IMR-90 (cell line): ENCODE results near the gene USP12. TPM values are rescaled to one million over a fixed set of nuclear protein-coding genes. Genes with fewer than 3 reads are reported as not detected.
A peak's percentile ranks its signal among the peaks of the same experiment; 100 is the strongest.

Source experiments
- ATAC-seq: fragments of 200-7000 bp; cut with Tn5 transposase; 2 replicates; pipeline ENCODE4 v1.9.1; 2020; ENCODE audit warnings: low read depth, mild to moderate bottlenecking, moderate library complexity
- BruUV-seq: library from RNA; stranded (reverse); fragments of 400-500 nt; replicated peaks from 2 replicates; lab custom pipeline; 2021; lab: Mats Ljungman, UMichigan
- CTCF ChIA-PET: fragments of 300-600 bp; formaldehyde crosslinking; extraction: SDS; loops from one replicate; lab custom pipeline; 2021; ENCODE audit warnings: antibody characterized with exemption; lab: Yijun Ruan, JAX
- POLR2A ChIA-PET: fragments of 300-600 bp; sonication (Branson Sonifier 250); formaldehyde crosslinking; loops from one replicate; lab custom pipeline; 2022; ENCODE audit warnings: antibody characterized with exemption; ENCODE audit not compliant: unreplicated experiment; lab: Charles Lee
- DNase-seq: peaks from one replicate; pipeline ENCODE4 v3.0.0; 2013
- H2AFZ ChIP-seq: replicated peaks from 2 replicates; pipeline ENCODE3; 2013; ENCODE audit warnings: low read length, mild to moderate bottlenecking; ENCODE audit not compliant: poor library complexity
- H2AK5ac ChIP-seq: 2 replicates; pipeline ENCODE4 v1.6.1; 2013; ENCODE audit warnings: low read depth, low read length, inconsistent platforms
- H2AK9ac ChIP-seq: replicated peaks from 2 replicates; pipeline ENCODE3; 2013; ENCODE audit warnings: mild to moderate bottlenecking, low read depth, low read length, moderate library complexity; ENCODE audit not compliant: poor library complexity
- H2BK120ac ChIP-seq: 2 replicates; pipeline ENCODE4 v1.6.1; 2013; ENCODE audit warnings: low read depth, low read length, inconsistent platforms
- H2BK15ac ChIP-seq: 3 replicates; pipeline ENCODE4 v1.6.1; 2013; ENCODE audit warnings: low read depth, low read length, inconsistent platforms
- H2BK20ac ChIP-seq: 2 replicates; pipeline ENCODE4 v1.6.1; 2013; ENCODE audit warnings: low read depth, mild to moderate bottlenecking, inconsistent platforms, low read length, moderate library complexity
- H2BK5ac ChIP-seq: 2 replicates; pipeline ENCODE4 v1.6.1; 2013; ENCODE audit warnings: mild to moderate bottlenecking, low read depth, low read length, inconsistent platforms; ENCODE audit not compliant: poor library complexity, severe bottlenecking
- H3K14ac ChIP-seq: replicated peaks from 2 replicates; pipeline ENCODE4 v1.6.1; 2013; ENCODE audit warnings: low read depth, low read length, inconsistent platforms
- H3K18ac ChIP-seq: 2 replicates; pipeline ENCODE4 v1.6.1; 2013; ENCODE audit warnings: low read depth, low read length, control low read depth
- H3K23ac ChIP-seq: 2 replicates; pipeline ENCODE4 v1.6.1; 2013; ENCODE audit warnings: low read depth, low read length, inconsistent platforms
- H3K27ac ChIP-seq: 2 replicates; pipeline ENCODE4 v1.5.1; 2013; ENCODE audit warnings: mild to moderate bottlenecking, control low read depth, low read length; ENCODE audit not compliant: insufficient read depth
- H3K27me3 ChIP-seq: 2 replicates; pipeline ENCODE4 v1.6.1; 2013; ENCODE audit warnings: low read length; ENCODE audit not compliant: control insufficient read depth, insufficient read depth
- H3K36me3 ChIP-seq: 2 replicates; pipeline ENCODE4 v1.6.1; 2013; ENCODE audit warnings: low read length, mixed read lengths; ENCODE audit not compliant: control insufficient read depth, insufficient read depth
- H3K4ac ChIP-seq: 2 replicates; pipeline ENCODE4 v1.6.1; 2013; ENCODE audit warnings: low read depth, low read length, inconsistent platforms
- H3K4me1 ChIP-seq: 2 replicates; pipeline ENCODE4 v1.6.1; 2013; ENCODE audit warnings: low read length, mixed read lengths; ENCODE audit not compliant: control insufficient read depth, insufficient read depth
- H3K4me2 ChIP-seq: 2 replicates; pipeline ENCODE4 v1.6.1; 2013; ENCODE audit warnings: low read depth, mild to moderate bottlenecking, control low read depth, low read length, moderate library complexity
- H3K4me3 ChIP-seq: 2 replicates; pipeline ENCODE4 v1.5.1; 2013; ENCODE audit warnings: low read depth, mild to moderate bottlenecking, control low read depth, low read length, moderate library complexity; ENCODE audit not compliant: insufficient read depth
- H3K56ac ChIP-seq: 2 replicates; pipeline ENCODE4 v1.6.1; 2013; ENCODE audit warnings: low read length, inconsistent platforms; ENCODE audit not compliant: insufficient read depth; ENCODE audit errors: extremely low read depth
- H3K79me1 ChIP-seq, 2 experiments: 2 replicates each; pipeline ENCODE4 v1.6.1; 2013; ENCODE audit warnings: low read length in 2 of 2, inconsistent platforms in 1 of 2, low read depth in 1 of 2
- H3K9ac ChIP-seq: 2 replicates; pipeline ENCODE4 v1.6.1; 2013; ENCODE audit warnings: low read depth, low read length, control low read depth
- H3K9me1 ChIP-seq: 2 replicates; pipeline ENCODE4 v1.6.1; 2013; ENCODE audit warnings: low read length, inconsistent platforms; ENCODE audit not compliant: insufficient read depth
- H3K9me3 ChIP-seq: 2 replicates; pipeline ENCODE4 v1.6.1; 2013; ENCODE audit warnings: low read length; ENCODE audit not compliant: control insufficient read depth, insufficient read depth
- H4K20me1 ChIP-seq: 2 replicates; pipeline ENCODE4 v1.6.1; 2013; ENCODE audit warnings: low read length, inconsistent platforms; ENCODE audit not compliant: insufficient read depth
- H4K5ac ChIP-seq: 2 replicates; pipeline ENCODE4 v1.6.1; 2013; ENCODE audit warnings: mild to moderate bottlenecking, low read depth, low read length, control low read depth
- H4K8ac ChIP-seq, 2 experiments: 2 replicates each; pipeline ENCODE4 v1.6.1; 2013; ENCODE audit warnings: low read depth in 2 of 2, low read length in 2 of 2, control low read depth in 1 of 2, inconsistent platforms in 1 of 2
- H4K91ac ChIP-seq: 2 replicates; pipeline ENCODE4 v1.6.1; 2013; ENCODE audit warnings: low read depth, low read length, inconsistent platforms; ENCODE audit not compliant: insufficient read depth
- BHLHE40 ChIP-seq: fragments of 150-350 bp; IDR thresholded peaks from 2 replicates; pipeline ENCODE4 v1.6.1; 2016; ENCODE audit warnings: mild to moderate bottlenecking, low read depth, low read length
- CHD1 ChIP-seq: IDR thresholded peaks from 2 replicates; pipeline ENCODE4 v1.6.1; 2012; ENCODE audit warnings: low read depth, low read length, improper control_type of control experiment
- MAZ ChIP-seq: IDR thresholded peaks from 2 replicates; pipeline ENCODE4 v1.6.1; 2012; ENCODE audit warnings: low read depth, mild to moderate bottlenecking, low read length, improper control_type of control experiment, moderate library complexity, borderline replicate concordance
- RAD21 ChIP-seq: IDR thresholded peaks from 2 replicates; pipeline ENCODE4 v1.6.1; 2012; ENCODE audit warnings: low read length, improper control_type of control experiment
- RCOR1 ChIP-seq: IDR thresholded peaks from 2 replicates; pipeline ENCODE4 v1.6.1; 2012; ENCODE audit warnings: mild to moderate bottlenecking, low read length, improper control_type of control experiment; ENCODE audit not compliant: insufficient replicate concordance
- WGBS, 2 experiments: methylation state at CpG; one replicate each; pipeline versions ENCODE4 v1.1.5 to v1.1.7; 2013; ENCODE audit warnings: missing lambda C conversion rate in 2 of 2; ENCODE audit not compliant: insufficient read length in 1 of 2; ENCODE audit errors: extremely low coverage in 2 of 2; 5-methylcytosine and 5-hydroxymethylcytosine counted together
- dilution Hi-C: fragments of 300-500 bp; cut with HindIII; formaldehyde crosslinking; loops from one replicate; pipeline ENCODE4 v1.14.3; 2018; ENCODE audit warnings: low sequenced_read_pairs; ENCODE audit not compliant: unreplicated experiment
- in situ Hi-C: fragments of 300-500 bp; cut with MboI; formaldehyde crosslinking; loops from 3 replicates; pipeline ENCODE4 v1.14.3; 2019; ENCODE audit warnings: low sequenced_read_pairs, inconsistent platforms, mixed read lengths
- intact Hi-C: fragments of 100-400 bp; cut with micrococcal nuclease; formaldehyde crosslinking; loops from 2 replicates; pipeline ENCODE4 v1.10.0; 2022
- polyA plus RNA-seq, 3 experiments: library from polyadenylated mRNA; depleted of rRNA; stranded (reverse); fragments of >200 nt; gene quantifications; 2 replicates each; pipeline ENCODE4 v1.2.3, GENCODE V29; 2012; ENCODE audit warnings: low replicate concordance in 1 of 3
- total RNA-seq: library from RNA; depleted of rRNA; stranded (reverse); fragments of >200 nt; gene quantifications from 2 replicates; pipeline ENCODE4 v1.2.3, GENCODE V29; 2012
- TF ChIP-seq, protein P1 (sequence below): fragments of 150-350 bp; IDR thresholded peaks from 2 replicates; pipeline ENCODE4 v1.6.1; 2017; ENCODE audit warnings: mild to moderate bottlenecking, antibody characterized with exemption, low read length, low read depth

USP12 gene
- total and polyA plus RNA-seq, 2 of the 4 experiments (the other 2 are of a cell fraction): 11.8 to 16.5 TPM

DNA sequence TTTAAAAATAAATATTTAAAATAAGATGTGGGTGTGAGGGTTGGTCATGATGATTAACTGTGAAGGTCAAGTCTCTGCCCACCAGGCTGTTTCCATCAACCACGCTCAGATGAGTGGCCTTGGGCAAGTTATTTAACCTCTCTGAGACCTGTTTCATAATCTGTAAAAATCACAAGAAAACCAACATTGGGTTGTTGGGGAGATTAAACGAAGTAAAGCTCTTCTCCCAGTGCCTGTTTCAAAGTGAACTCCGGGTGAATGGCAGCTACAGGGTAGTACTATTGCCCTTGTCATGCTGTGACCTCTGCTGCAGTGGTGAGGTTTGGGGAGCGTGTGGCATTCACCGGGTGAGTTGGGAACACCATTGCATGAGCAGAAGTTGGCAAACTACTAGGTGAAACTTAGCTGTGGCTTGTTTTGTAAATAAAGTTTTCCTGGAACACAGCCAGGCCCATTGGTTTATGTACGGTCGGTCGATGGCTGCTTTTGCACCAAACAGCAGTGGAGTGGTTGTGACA lies 153.2 kb downstream of the USP12 start:
- Histone ChIP-seq H4K20me1 (peaks cover 12% of the 10 kb centered on the region), H4K8ac (no peak overlapping the region), H3K9me1 (peaks cover 7% of the 10 kb centered on the region; the same call in 1 of the 2 replicates), H2BK20ac (no peak overlapping the region), H3K4me1 (peaks cover 17% of the 10 kb centered on the region), H2AFZ (no peak overlapping the region), H3K27me3 (no peaks in the 10 kb centered on the region), H2AK9ac (no peak overlapping the region), H2BK120ac (peak overlapping the region; percentile 39; the same call in 1 of the 2 replicates), H3K9me3 (no peaks in the 10 kb centered on the region), H3K36me3 (no peaks in the 10 kb centered on the region), H3K9ac (no peak overlapping the region), H3K23ac (no peak overlapping the region), H3K56ac (no peak overlapping the region), H3K27ac (peak overlapping the region; percentile 35; the same call in 1 of the 2 replicates), H3K14ac (peak overlapping the region; percentile 31; the same call in 1 of the 2 replicates), H4K91ac (no peak overlapping the region), H3K4me3 (no peak overlapping the region), H3K18ac (no peak overlapping the region), H2AK5ac (no peak overlapping the region), H3K4me2 (peak overlapping the region; percentile 17; the same call in 1 of the 2 replicates), H3K79me1 (no peaks in the 10 kb centered on the region), H4K5ac (peak overlapping the region; percentile 7; the same call in 1 of the 2 replicates), H2BK15ac (no peak overlapping the region), H2BK5ac (no peak overlapping the region), H3K4ac (peak overlapping the region; percentile 48; the same call in 1 of the 2 replicates)
- CTCF ChIA-PET: no interaction called here
- in situ Hi-C loops (no loop called here), intact Hi-C loops (no loop called here), dilution Hi-C loops (no loop called here)
- DNase-seq (no peak), ATAC-seq (no peak)
- POLR2A ChIA-PET: no interaction called here
- WGBS, 2 experiments: 22% methylated on average over 5 of the region's 8 CpGs; no CpG with 5 or more reads in 1 of the 2 experiments
- TF ChIP-seq CHD1 (no peak), BHLHE40 (no peak), MAZ (no peak), RAD21 (no peak), RCOR1 (no peak)
- TF ChIP-seq, protein P1, sequence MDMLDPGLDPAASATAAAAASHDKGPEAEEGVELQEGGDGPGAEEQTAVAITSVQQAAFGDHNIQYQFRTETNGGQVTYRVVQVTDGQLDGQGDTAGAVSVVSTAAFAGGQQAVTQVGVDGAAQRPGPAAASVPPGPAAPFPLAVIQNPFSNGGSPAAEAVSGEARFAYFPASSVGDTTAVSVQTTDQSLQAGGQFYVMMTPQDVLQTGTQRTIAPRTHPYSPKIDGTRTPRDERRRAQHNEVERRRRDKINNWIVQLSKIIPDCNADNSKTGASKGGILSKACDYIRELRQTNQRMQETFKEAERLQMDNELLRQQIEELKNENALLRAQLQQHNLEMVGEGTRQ: no peak
- BruUV-seq: no TSS peak
